HepG2 (cell line): ENCODE measurements around the gene ACOXL. TPM values are rescaled to one million over a fixed set of nuclear protein-coding genes. Genes with fewer than 3 reads are reported as not detected.

ENCODE experiments used
- ATAC-seq: fragments of 200-7000 bp; cut with Tn5 transposase; 3 replicates; pipeline ENCODE4 v1.9.1; 2020; ENCODE audit warnings: mild to moderate bottlenecking, moderate library complexity
- BruUV-seq: library from RNA; stranded (reverse); fragments of 400-500 nt; replicated peaks from 2 replicates; lab custom pipeline; 2021; lab: Mats Ljungman, UMichigan
- CTCF ChIA-PET: fragments of 300-600 bp; formaldehyde crosslinking; extraction: SDS; loops from one replicate; lab custom pipeline; 2021; ENCODE audit warnings: low total read pairs, inconsistent platforms, low intra/inter-chr PET ratio; lab: Yijun Ruan, JAX
- POLR2A ChIA-PET: fragments of 350-600 bp; sonication (Branson Sonifier 250); formaldehyde crosslinking; loops from one replicate; lab custom pipeline; 2020; ENCODE audit warnings: antibody characterized with exemption, inconsistent platforms; lab: Yijun Ruan, JAX
- DNase-seq: peaks from one replicate; pipeline ENCODE4 v3.0.0-alpha.2; 2015; ENCODE audit warnings: low spot score
- FAIRE-seq: peaks from 3 replicates; lab custom pipeline; 2011; peaks lifted over from hg19 to GRCh38; lab: Jason Lieb, UNC
- H2AFZ ChIP-seq: one replicate; pipeline ENCODE4 v1.6.1; 2011; ENCODE audit warnings: low read length, inconsistent platforms
- H3K27ac ChIP-seq: fragments of 300-600 bp; 3 replicates; pipeline ENCODE4 v1.8.0; 2011; ENCODE audit warnings: mixed run types, mild to moderate bottlenecking, mixed read lengths, low read length, inconsistent platforms; ENCODE audit not compliant: insufficient read depth; ENCODE audit errors: extremely low read length
- H3K27me3 ChIP-seq, 2 experiments: fragments of 200-600 bp in 1 of 2; 2 replicates in 1 of 2; 3 replicates in 1 of 2; pipeline versions ENCODE4 v1.6.0 to v1.8.0; 2011; ENCODE audit warnings: low read length in 2 of 2, mild to moderate bottlenecking in 2 of 2, moderate library complexity in 2 of 2, inconsistent platforms in 1 of 2; ENCODE audit not compliant: insufficient read depth in 2 of 2, control insufficient read depth in 1 of 2
- H3K36me3 ChIP-seq, 2 experiments: fragments of 200-600 bp in 1 of 2; replicated peaks in 1 of 2; 2 replicates in 1 of 2; 3 replicates in 1 of 2; pipeline versions ENCODE4 v1.5.1 to v1.8.0; 2011; ENCODE audit warnings: low read length in 2 of 2, inconsistent platforms in 1 of 2; ENCODE audit not compliant: insufficient read depth in 2 of 2, control insufficient read depth in 1 of 2
- H3K4me1 ChIP-seq: 2 replicates; pipeline ENCODE4 v1.5.1; 2012; ENCODE audit warnings: low read length, inconsistent platforms; ENCODE audit not compliant: insufficient read depth
- H3K4me2 ChIP-seq: 2 replicates; pipeline ENCODE4 v1.6.0; 2011; ENCODE audit warnings: low read depth, low read length, inconsistent platforms
- H3K4me3 ChIP-seq, 3 experiments: fragments of 200-600 bp in 1 of 3; sonication (generic), shearing (Covaris generic) in 1 of 3; replicated peaks in 1 of 3; 2 replicates each; pipeline ENCODE4 v1.5.1; 2011 to 2016; ENCODE audit warnings: low read length in 3 of 3, inconsistent platforms in 2 of 3, low read depth in 2 of 3, mild to moderate bottlenecking in 2 of 3, control low read depth in 1 of 3, mixed read lengths in 1 of 3; ENCODE audit not compliant: insufficient read depth in 1 of 3
- H3K79me2 ChIP-seq: one replicate; pipeline ENCODE4 v1.6.1; 2011; ENCODE audit warnings: low read length, inconsistent platforms; ENCODE audit not compliant: insufficient read depth
- H3K9ac ChIP-seq: 2 replicates; pipeline ENCODE4 v1.6.0; 2011; ENCODE audit warnings: mild to moderate bottlenecking, low read depth, low read length, inconsistent platforms; ENCODE audit not compliant: insufficient read depth
- H3K9me3 ChIP-seq: 2 replicates; pipeline ENCODE4 v1.5.1; 2012; ENCODE audit warnings: mild to moderate bottlenecking, low read length
- H4K20me1 ChIP-seq: 2 replicates; pipeline ENCODE4 v1.6.0; 2011; ENCODE audit warnings: inconsistent platforms, mild to moderate bottlenecking, low read length, moderate library complexity; ENCODE audit not compliant: insufficient read depth
- MAFF ChIP-seq: IDR thresholded peaks from 2 replicates; pipeline ENCODE4 v1.6.1; 2011; ENCODE audit warnings: low read depth, low read length, improper control_type of control experiment
- MAFK ChIP-seq, 2 experiments: IDR thresholded peaks in 1 of 2; conservative IDR thresholded peaks in 1 of 2; 2 replicates each; pipeline ENCODE4 v1.6.1; 2011; ENCODE audit warnings: improper control_type of control experiment in 2 of 2, low read length in 2 of 2
- RAD51 ChIP-seq: fragments of 450-650 bp; IDR thresholded peaks from 2 replicates; pipeline ENCODE4 v1.6.1; 2016; ENCODE audit warnings: borderline replicate concordance
- TBP ChIP-seq: sonication (generic); formaldehyde crosslinking; IDR thresholded peaks from 2 replicates; pipeline ENCODE4 v1.5.0; 2020; ENCODE audit warnings: missing genetic modification reagents
- ZNF451 ChIP-seq: sonication (generic); formaldehyde crosslinking; IDR thresholded peaks from 2 replicates; pipeline ENCODE4 v1.5.0; 2020; ENCODE audit warnings: mild to moderate bottlenecking, missing genetic modification reagents
- ZNF460 ChIP-seq: sonication (generic); formaldehyde crosslinking; IDR thresholded peaks from 2 replicates; pipeline ENCODE4 v1.5.1; 2020; ENCODE audit warnings: missing genetic modification reagents, mild to moderate bottlenecking, borderline replicate concordance
- ZNF572 ChIP-seq: sonication (generic); formaldehyde crosslinking; IDR thresholded peaks from 2 replicates; pipeline ENCODE4 v1.5.1; 2020; ENCODE audit warnings: mild to moderate bottlenecking, missing genetic modification reagents
- whole genome bisulfite sequencing: methylation state at CpG from one replicate; pipeline ENCODE4 v1.1.6; 2017; ENCODE audit warnings: low lambda C conversion rate; 5-methylcytosine and 5-hydroxymethylcytosine counted together
- in situ Hi-C: cut with HindIII; loops from 2 replicates; pipeline ENCODE4 v1.10.0; 2017; ENCODE audit warnings: low pct_unique_long_range_greater_than_20kb; ENCODE audit not compliant: extremely low pct_ligation_motif_present
- intact Hi-C: fragments of 100-400 bp; cut with micrococcal nuclease; formaldehyde crosslinking; loops from one replicate; pipeline ENCODE4 v1.10.0; 2022; ENCODE audit not compliant: unreplicated experiment
- polyA plus RNA-seq, 8 experiments: library from polyadenylated mRNA; depleted of rRNA in 3 of 8; stranded (reverse) in 7 of 8; unstranded in 1 of 8; fragments of >200 nt; fragmentation: Illumina TruSeq in 4 of 8; extraction: Trizol in 4 of 8; gene quantifications; 2 replicates each; pipeline versions ENCODE4 v1.2.1 to v1.2.3, GENCODE V29; 2011 to 2016; ENCODE audit warnings: low read depth in 4 of 8, missing spikeins in 1 of 8, mixed read lengths in 1 of 8; ENCODE audit not compliant: insufficient read depth in 1 of 8
- total RNA-seq, 5 experiments: library from RNA; depleted of rRNA; stranded (reverse); fragments of >200 nt; fragmentation: Illumina TruSeq; extraction: Trizol; gene quantifications; 2 replicates each; pipeline ENCODE4 v1.2.3, GENCODE V29; 2016; ENCODE audit warnings: low read depth in 1 of 5
- TF ChIP-seq, protein P1 (sequence below): sonication (generic); formaldehyde crosslinking; conservative IDR thresholded peaks from 2 replicates; pipeline ENCODE4 v1.5.0; 2020; ENCODE audit warnings: missing genetic modification reagents

The ACOXL gene
- total and polyA plus RNA-seq, 2 of the 13 experiments (the other 11 are each of a cell fraction or from before 2014, with no cell fraction given), result not detected

DNA sequence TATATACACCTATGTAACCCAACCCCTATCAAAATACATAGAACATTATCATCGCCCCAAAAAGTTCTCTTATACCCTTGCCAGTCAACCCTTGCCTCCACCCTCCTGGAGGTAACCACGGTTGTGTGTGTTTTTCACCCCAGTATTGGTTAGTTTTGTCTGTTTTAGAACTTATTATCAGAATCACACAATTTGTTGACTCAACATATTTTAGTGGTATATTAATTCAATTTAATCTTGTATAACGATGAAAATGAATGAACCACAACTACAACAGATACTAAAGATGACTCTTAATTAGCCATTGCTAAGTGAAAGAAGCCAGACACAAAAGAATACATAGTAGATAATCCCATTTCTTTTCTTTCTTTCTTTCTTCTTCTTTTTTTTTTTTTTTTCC lies 19.3 kb downstream of the ACOXL start:
- no TSS peak for BruUV-seq
- WGBS, result 6% methylated on average over 3 of the region's 3 CpGs
- H4K20me1 ChIP-seq, result no peaks in the 10 kb centered on the region
- no peaks in the 10 kb centered on the region for H3K79me2 ChIP-seq
- H3K36me3 ChIP-seq, result no peaks in the 10 kb centered on the region
- H2AFZ ChIP-seq, result no peak overlapping the region
- H3K4me3 ChIP-seq, result no peak overlapping the region
- ChIA-PET CTCF (no interaction called here), POLR2A (no interaction called here)
- TF ChIP-seq ZNF572 (CRISPR knock-in tag) (no peak), ZNF451 (no peak), MAFF (peak; percentile 75), ZNF460 (no peak), MAFK (conservative IDR thresholded peaks at IDR 0.05 in 1 of 2, IDR thresholded peaks at IDR 0.05 in 1 of 2; ENCODE audit: low read length in 2 of 2) (peak; percentile 60 to 83; a peak in 3 of 4 replicates)
- ATAC-seq, result no peak
- H3K4me1 ChIP-seq, result no peaks in the 10 kb centered on the region
- in situ Hi-C loops, result no loop called here
- intact Hi-C loops, result no loop called here
- H3K27me3 ChIP-seq, result peaks cover 6 to 31% of the 10 kb centered on the region in 2 experiments
- no peak overlapping the region for H3K9ac ChIP-seq
- DNase-seq, result no peak
- H3K9me3 ChIP-seq, result no peaks in the 10 kb centered on the region
- FAIRE-seq, result no peak
- no peak overlapping the region for H3K27ac ChIP-seq
- no peak overlapping the region for H3K4me2 ChIP-seq

DNA sequence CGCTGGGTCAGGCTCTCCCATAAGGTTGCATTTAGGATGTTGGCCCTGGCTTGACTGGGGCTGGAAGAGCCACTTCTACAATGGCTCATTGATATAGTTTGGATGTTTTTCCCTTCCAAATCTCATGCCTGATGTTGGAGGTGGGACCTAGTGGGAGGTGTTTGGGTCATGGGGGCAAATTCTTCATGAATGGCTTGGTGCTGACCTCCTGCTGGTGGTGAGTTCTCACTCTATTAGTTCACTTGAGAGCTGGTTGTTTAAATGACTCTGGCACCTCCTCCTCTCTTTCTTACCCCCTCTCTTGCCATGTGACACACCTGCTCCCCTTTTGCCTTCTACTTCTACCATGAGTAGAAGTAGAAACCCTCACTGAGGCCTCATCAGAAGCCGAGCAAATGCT lies 20.5 kb downstream of the ACOXL start:
- no TSS peak for BruUV-seq
- H3K4me3 ChIP-seq, result no peak overlapping the region
- CTCF ChIA-PET, result no interaction called here
- no peak overlapping the region for H3K9ac ChIP-seq
- H2AFZ ChIP-seq, result no peak overlapping the region
- 13% methylated on average over 2 of the region's 2 CpGs for WGBS
- in situ Hi-C loops (no loop called here), intact Hi-C loops (no loop called here)
- H4K20me1 ChIP-seq, result no peaks in the 10 kb centered on the region
- FAIRE-seq (no peak), ATAC-seq (no peak), DNase-seq (no peak)
- no peak overlapping the region for H3K27ac ChIP-seq
- POLR2A ChIA-PET, result no interaction called here
- H3K79me2 ChIP-seq, result no peaks in the 10 kb centered on the region
- no peaks in the 10 kb centered on the region for H3K4me1 ChIP-seq
- H3K4me2 ChIP-seq, result no peak overlapping the region
- no peaks in the 10 kb centered on the region for H3K36me3 ChIP-seq
- H3K9me3 ChIP-seq, result no peaks in the 10 kb centered on the region
- peaks cover 6 to 21% of the 10 kb centered on the region in 2 experiments for H3K27me3 ChIP-seq
- TF ChIP-seq RAD51 (no peak), TBP (CRISPR knock-in tag) (no peak)
- TF ChIP-seq, protein P1, sequence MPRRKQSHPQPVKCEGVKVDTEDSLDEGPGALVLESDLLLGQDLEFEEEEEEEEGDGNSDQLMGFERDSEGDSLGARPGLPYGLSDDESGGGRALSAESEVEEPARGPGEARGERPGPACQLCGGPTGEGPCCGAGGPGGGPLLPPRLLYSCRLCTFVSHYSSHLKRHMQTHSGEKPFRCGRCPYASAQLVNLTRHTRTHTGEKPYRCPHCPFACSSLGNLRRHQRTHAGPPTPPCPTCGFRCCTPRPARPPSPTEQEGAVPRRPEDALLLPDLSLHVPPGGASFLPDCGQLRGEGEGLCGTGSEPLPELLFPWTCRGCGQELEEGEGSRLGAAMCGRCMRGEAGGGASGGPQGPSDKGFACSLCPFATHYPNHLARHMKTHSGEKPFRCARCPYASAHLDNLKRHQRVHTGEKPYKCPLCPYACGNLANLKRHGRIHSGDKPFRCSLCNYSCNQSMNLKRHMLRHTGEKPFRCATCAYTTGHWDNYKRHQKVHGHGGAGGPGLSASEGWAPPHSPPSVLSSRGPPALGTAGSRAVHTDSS (CRISPR knock-in tag), result no peak
